Activated CD8-positive, alpha-beta T cell treated with anti-CD3 and anti-CD28 coated beads for 36 hours (primary cell): ENCODE data around the gene LENEP. TPM values are rescaled to one million over a fixed set of nuclear protein-coding genes. Genes with fewer than 3 reads are reported as not detected.

ENCODE experiments used
- ATAC-seq: fragments of 200-7000 bp; cut with Tn5 transposase; one replicate; pipeline ENCODE4 v1.10.0; 2021; ENCODE audit warnings: mild to moderate bottlenecking, moderate library complexity
- CTCF ChIA-PET: fragments of 350-600 bp; sonication (Branson Sonifier 250); formaldehyde crosslinking; loops from one replicate; lab custom pipeline; 2021; ENCODE audit warnings: antibody characterized with exemption; lab: Charles Lee
- POLR2A ChIA-PET: fragments of 350-600 bp; sonication (Branson Sonifier 250); formaldehyde crosslinking; loops from one replicate; lab custom pipeline; 2021; ENCODE audit warnings: antibody characterized with exemption; lab: Charles Lee
- DNase-seq: peaks from one replicate; pipeline ENCODE4 v3.0.0-alpha.2; 2020
- H3K27ac Mint-ChIP-seq: one replicate; pipeline ENCODE4 v1.8.0; 2021; ENCODE audit warnings: mild to moderate bottlenecking, mixed read lengths
- H3K27me3 Mint-ChIP-seq: one replicate; pipeline ENCODE4 v1.8.0; 2021; ENCODE audit warnings: mixed read lengths
- H3K36me3 Mint-ChIP-seq: one replicate; pipeline ENCODE4 v1.8.0; 2021; ENCODE audit warnings: low read depth, mixed read lengths
- H3K4me1 Mint-ChIP-seq: one replicate; pipeline ENCODE4 v1.8.0; 2021; ENCODE audit warnings: low read depth, mixed read lengths
- H3K4me3 Mint-ChIP-seq: one replicate; pipeline ENCODE4 v1.8.0; 2021; ENCODE audit warnings: mild to moderate bottlenecking, moderate library complexity, mixed read lengths
- H3K9me3 Mint-ChIP-seq: one replicate; pipeline ENCODE4 v1.8.0; 2021; ENCODE audit warnings: mixed read lengths
- intact Hi-C: fragments of 100-400 bp; cut with micrococcal nuclease; formaldehyde crosslinking; loops from one replicate; pipeline ENCODE4 v1.10.0; 2022
- total RNA-seq, 2 experiments: library from RNA; stranded (reverse); gene quantifications; one replicate each; pipeline ENCODE4 v1.2.3, GENCODE V29; 2021
- TF ChIP-seq, protein P1 (sequence below): fragments of 200-600 bp; IDR thresholded peaks from one replicate; pipeline ENCODE4 v1.8.0; 2022; ENCODE audit warnings: antibody characterized with exemption, mild to moderate bottlenecking

LENEP gene
- total RNA-seq, 2 experiments from 2014 or later, result not detected

DNA sequence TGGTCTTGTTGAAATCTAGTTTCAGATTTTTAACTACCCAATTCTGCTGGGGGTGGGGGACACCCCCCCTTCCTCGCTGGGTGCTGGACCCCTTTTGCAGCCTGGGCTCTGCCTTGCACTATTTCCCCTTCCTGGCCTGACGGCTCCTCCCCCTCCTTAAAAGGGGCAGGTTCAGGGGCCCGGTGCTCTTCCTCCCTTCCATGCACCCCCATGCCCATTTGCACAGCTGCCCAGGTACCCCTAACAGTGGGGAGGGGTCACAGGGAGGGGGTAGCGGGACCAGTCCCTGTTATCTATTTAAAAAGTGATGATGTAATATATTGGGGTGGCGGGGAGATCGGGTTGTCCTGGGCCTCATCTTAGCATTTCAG lies 24.5 kb downstream of the LENEP start:
- POLR2A ChIA-PET, result interaction anchor here (1.1 to 4.3 kb wide), 9 partner anchors 11 to 62 kb away, joined by 3 to 29 read pairs (median 6); partner anchors contain the start of genes ADAM15, FLAD1, PYGO2 and ZBTB7B

DNA sequence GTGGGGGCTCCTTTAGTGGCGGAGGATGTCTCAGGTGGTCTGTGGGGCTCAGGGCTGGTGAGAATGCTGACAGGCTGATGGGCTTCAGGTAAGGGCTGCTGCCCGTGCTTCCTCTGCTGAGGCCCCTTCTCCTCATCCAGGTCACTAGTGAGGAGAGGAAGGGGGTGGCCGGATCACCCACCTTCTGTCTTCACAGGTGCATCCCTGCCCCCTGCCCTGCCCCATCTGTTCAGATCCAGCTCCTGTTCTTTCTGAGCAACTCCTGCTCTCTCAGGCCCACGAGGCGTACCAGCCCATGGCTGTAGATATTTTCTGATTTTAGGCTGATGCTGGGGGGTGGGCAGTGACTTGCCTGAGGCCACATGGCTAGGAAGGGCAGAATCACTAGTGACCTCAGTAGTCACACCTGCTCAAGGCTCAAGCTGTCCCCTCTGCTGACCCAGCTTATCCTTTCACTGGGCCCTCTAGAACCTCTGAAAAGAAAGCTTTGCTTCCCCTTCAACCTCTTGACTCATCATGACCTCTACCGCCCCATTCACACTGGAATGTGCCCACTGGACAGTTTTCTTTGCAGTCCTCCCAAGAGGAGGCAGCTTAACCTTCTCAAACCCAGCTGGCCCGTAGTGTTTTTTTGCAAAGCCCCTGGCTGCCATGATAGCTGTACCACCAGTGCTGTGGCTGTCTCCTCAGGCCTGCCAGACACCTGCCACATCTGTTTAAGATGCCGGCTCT lies 25.4 kb downstream of the LENEP start:
- no peak for DNase-seq
- ChIA-PET CTCF (interaction anchor here (0.9 to 7.6 kb wide), 14 partner anchors 8 to 175 kb away, joined by 3 to 77 read pairs (median 10); partner anchors contain the start of genes FLAD1, KRTCAP2, LENEP and PBXIP1), POLR2A (interaction anchor here (0.7 to 4.3 kb wide), 5 partner anchors 11 to 36 kb away, joined by 3 to 29 read pairs (median 13); partner anchors contain the start of genes ADAM15 and FLAD1)
- H3K27ac Mint-ChIP-seq, result no peak overlapping the region
- peaks cover 37% of the 10 kb centered on the region for H3K4me1 Mint-ChIP-seq
- H3K36me3 Mint-ChIP-seq, result peaks cover 8% of the 10 kb centered on the region
- H3K4me3 Mint-ChIP-seq, result no peak overlapping the region
- intact Hi-C loops, result loop anchor here (5.0 kb wide), 1 partner anchor 46 kb away; the partner anchor contains the start of genes CKS1B and SHC1
- TF ChIP-seq, protein P1, sequence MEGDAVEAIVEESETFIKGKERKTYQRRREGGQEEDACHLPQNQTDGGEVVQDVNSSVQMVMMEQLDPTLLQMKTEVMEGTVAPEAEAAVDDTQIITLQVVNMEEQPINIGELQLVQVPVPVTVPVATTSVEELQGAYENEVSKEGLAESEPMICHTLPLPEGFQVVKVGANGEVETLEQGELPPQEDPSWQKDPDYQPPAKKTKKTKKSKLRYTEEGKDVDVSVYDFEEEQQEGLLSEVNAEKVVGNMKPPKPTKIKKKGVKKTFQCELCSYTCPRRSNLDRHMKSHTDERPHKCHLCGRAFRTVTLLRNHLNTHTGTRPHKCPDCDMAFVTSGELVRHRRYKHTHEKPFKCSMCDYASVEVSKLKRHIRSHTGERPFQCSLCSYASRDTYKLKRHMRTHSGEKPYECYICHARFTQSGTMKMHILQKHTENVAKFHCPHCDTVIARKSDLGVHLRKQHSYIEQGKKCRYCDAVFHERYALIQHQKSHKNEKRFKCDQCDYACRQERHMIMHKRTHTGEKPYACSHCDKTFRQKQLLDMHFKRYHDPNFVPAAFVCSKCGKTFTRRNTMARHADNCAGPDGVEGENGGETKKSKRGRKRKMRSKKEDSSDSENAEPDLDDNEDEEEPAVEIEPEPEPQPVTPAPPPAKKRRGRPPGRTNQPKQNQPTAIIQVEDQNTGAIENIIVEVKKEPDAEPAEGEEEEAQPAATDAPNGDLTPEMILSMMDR, result no peak
- no peak for ATAC-seq
- no peaks in the 10 kb centered on the region for H3K9me3 Mint-ChIP-seq
- peaks cover 4% of the 10 kb centered on the region for H3K27me3 Mint-ChIP-seq

More for the DNA sequence above, 24.5 kb downstream of the LENEP start:
- CTCF ChIA-PET, result interaction anchor here (0.5 to 7.6 kb wide), 40 partner anchors 8 to 133 kb away, joined by 3 to 77 read pairs (median 6); partner anchors contain the start of genes ADAM15, FLAD1, LENEP and PBXIP1
- Mint-ChIP-seq H3K9me3 (no peaks in the 10 kb centered on the region), H3K27me3 (peaks cover 4% of the 10 kb centered on the region), H3K4me3 (peak overlapping the region; percentile 51), H3K27ac (peak overlapping the region; percentile 60), H3K36me3 (peaks cover 8% of the 10 kb centered on the region), H3K4me1 (peaks cover 45% of the 10 kb centered on the region)
- intact Hi-C loops, result loop anchor here (5.0 kb wide), 1 partner anchor 46 kb away; the partner anchor contains the start of genes CKS1B and SHC1
- peak; percentile 17 for ATAC-seq
- DNase-seq, result peak; percentile 33
- TF ChIP-seq, protein P1, result no peak

GRCh38 chr1:155019377-155020245 lies 26.2 kb downstream of the LENEP start:
- Mint-ChIP-seq H3K9me3 (no peaks in the 10 kb centered on the region), H3K36me3 (peaks cover 8% of the 10 kb centered on the region), H3K27me3 (peaks cover 4% of the 10 kb centered on the region), H3K27ac (no peak overlapping the region), H3K4me1 (peaks cover 29% of the 10 kb centered on the region), H3K4me3 (no peak overlapping the region)
- TF ChIP-seq, protein P1, result no peak
- DNase-seq, result no peak
- ATAC-seq, result no peak
- CTCF ChIA-PET, result interaction anchor here (0.6 to 7.6 kb wide), 12 partner anchors 9 to 174 kb away, joined by 3 to 77 read pairs (median 4); partner anchors contain the start of genes FLAD1, KRTCAP2, LENEP and PYGO2
- intact Hi-C loops, result loop anchor here (5.0 kb wide), 1 partner anchor 47 kb away; the partner anchor contains the start of genes CKS1B and SHC1
- POLR2A ChIA-PET, result interaction anchor here (0.7 to 1.0 kb wide), 2 partner anchors 25 to 154 kb away, joined by 3 read pairs; partner anchors contain the start of gene KRTCAP2

DNA sequence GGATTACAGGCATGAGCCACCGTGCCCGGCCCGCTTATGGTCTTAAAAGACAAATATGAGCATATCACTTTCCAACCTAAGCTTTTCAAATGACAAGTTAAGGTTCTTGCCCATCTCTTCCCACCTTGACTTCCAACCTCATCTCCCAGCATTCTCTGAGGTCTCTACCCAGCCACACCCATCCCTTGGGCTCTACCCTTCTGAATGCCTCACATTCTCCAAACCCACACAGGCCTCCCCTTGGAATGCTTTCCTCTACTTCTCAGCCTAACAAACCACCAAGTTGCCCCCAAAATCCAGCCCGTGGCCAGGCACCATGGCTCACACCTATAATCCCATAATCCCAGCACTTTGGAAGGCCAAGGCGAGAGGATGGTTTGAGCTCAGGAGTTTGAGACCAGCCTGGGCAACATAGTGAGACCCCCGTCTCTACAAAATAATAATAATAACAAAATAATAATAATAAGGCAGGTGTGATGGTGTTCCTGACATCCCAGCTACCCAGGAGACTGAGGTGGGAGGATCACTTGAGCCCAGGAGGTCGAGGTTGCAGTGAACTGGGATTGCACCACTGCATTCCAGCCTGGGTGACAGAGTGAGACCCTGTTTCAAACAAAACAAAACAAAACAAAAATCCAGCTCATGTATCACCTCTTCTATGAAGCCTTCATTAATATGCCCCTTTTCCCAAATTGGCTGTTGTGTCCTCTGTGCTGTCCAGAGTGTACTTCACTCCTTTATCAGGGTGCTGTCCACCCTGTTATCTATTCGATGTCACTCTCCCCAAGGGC lies 28.9 kb downstream of the LENEP start:
- Mint-ChIP-seq H3K27me3 (peaks cover 4% of the 10 kb centered on the region), H3K36me3 (no peaks in the 10 kb centered on the region), H3K4me3 (no peak overlapping the region), H3K9me3 (no peaks in the 10 kb centered on the region), H3K27ac (no peak overlapping the region), H3K4me1 (peaks cover 12% of the 10 kb centered on the region)
- DNase-seq (no peak), ATAC-seq (no peak)
- intact Hi-C loops, result no loop called here
- ChIA-PET POLR2A (interaction anchor here (1.0 to 1.2 kb wide), 2 partner anchors 16 to 19 kb away, joined by 3 read pairs; no protein-coding TSS in a partner anchor), CTCF (interaction anchor here (0.9 to 1.9 kb wide), 9 partner anchors 9 to 78 kb away, joined by 3 to 6 read pairs (median 4); partner anchors contain the start of genes ADAM15, FLAD1 and PYGO2)
- TF ChIP-seq, protein P1, result no peak
